Measurements from ENCODE around the gene PCDH8.

DNA sequence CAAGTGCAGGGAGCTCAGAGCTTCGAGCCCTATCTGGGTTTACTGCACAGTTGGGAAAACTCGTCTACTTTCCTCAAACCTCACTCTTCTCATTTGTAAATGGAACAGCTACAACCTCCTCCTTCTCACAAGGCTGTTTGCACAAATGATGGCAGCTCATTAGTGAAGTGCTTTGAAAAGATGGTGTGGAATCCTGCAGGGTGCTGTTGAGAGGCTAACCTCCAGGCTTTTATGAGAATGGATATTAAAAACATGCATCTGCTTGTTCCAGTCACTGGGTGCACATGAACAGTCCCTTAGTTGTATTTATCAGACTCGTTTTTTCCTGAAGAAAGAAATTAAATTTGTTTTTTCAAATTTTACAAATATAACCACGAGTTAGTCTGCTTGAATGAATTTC lies 36.6 kb downstream of the PCDH8 start:
- TF ChIP-seq, protein P1, sequence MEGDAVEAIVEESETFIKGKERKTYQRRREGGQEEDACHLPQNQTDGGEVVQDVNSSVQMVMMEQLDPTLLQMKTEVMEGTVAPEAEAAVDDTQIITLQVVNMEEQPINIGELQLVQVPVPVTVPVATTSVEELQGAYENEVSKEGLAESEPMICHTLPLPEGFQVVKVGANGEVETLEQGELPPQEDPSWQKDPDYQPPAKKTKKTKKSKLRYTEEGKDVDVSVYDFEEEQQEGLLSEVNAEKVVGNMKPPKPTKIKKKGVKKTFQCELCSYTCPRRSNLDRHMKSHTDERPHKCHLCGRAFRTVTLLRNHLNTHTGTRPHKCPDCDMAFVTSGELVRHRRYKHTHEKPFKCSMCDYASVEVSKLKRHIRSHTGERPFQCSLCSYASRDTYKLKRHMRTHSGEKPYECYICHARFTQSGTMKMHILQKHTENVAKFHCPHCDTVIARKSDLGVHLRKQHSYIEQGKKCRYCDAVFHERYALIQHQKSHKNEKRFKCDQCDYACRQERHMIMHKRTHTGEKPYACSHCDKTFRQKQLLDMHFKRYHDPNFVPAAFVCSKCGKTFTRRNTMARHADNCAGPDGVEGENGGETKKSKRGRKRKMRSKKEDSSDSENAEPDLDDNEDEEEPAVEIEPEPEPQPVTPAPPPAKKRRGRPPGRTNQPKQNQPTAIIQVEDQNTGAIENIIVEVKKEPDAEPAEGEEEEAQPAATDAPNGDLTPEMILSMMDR (IDR thresholded peaks at IDR 0.05): no peak
- TF ChIP-seq POLR2A (IDR thresholded peaks at IDR 0.05): no peak
- no peak for TF ChIP-seq POLR2AphosphoS5 (IDR thresholded peaks at IDR 0.05)

Data from gastroesophageal sphincter (tissue), 3 donors.